ENCODE measurements around the gene RCOR1.

Gene RCOR1

DNA sequence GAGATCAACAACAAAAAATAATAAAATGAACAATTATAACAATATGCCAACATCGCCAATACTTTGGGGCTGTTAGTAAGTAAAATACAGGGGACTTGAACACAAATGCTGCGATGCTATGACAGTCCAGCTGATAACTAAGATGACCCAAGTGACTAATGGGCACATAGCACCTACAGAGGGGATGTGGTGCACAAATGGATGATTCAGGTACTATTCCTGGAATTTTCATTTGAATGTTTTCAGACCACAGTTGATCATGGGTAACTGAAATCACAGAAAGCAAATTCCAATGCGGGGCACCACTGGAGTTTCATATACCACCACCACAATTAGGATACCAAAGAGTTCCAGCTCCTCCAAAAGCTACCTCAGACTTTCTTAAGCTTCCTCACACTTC, 82.9 kb downstream of the RCOR1 start:
- Histone ChIP-seq H3K4me1 (ENCODE audit: low read length) (peaks cover 7% of the 10 kb centered on the region), H4K20me1 (ENCODE audit: insufficient read depth, low read length) (no peaks in the 10 kb centered on the region), H3K79me2 (ENCODE audit: low read length) (peaks cover 11% of the 10 kb centered on the region), H2AFZ (ENCODE audit: low read depth, low read length) (no peak overlapping the region), H3K4me3 (ENCODE audit: low read length) (no peak overlapping the region), H3K27ac (ENCODE audit: low read length) (no peak overlapping the region), H3K36me3 (replicated peaks; ENCODE audit: low read depth, low read length) (peaks cover 16% of the 10 kb centered on the region), H3K27me3 (ENCODE audit: low read depth, low read length) (no peaks in the 10 kb centered on the region), H3K4me2 (ENCODE audit: low read length) (no peak overlapping the region), H3K9ac (ENCODE audit: low read length) (no peak overlapping the region), H3K9me3 (ENCODE audit: insufficient read depth, low read length) (peaks cover 5% of the 10 kb centered on the region; the same call in 1 of the 2 replicates)
- TF ChIP-seq, protein P1, sequence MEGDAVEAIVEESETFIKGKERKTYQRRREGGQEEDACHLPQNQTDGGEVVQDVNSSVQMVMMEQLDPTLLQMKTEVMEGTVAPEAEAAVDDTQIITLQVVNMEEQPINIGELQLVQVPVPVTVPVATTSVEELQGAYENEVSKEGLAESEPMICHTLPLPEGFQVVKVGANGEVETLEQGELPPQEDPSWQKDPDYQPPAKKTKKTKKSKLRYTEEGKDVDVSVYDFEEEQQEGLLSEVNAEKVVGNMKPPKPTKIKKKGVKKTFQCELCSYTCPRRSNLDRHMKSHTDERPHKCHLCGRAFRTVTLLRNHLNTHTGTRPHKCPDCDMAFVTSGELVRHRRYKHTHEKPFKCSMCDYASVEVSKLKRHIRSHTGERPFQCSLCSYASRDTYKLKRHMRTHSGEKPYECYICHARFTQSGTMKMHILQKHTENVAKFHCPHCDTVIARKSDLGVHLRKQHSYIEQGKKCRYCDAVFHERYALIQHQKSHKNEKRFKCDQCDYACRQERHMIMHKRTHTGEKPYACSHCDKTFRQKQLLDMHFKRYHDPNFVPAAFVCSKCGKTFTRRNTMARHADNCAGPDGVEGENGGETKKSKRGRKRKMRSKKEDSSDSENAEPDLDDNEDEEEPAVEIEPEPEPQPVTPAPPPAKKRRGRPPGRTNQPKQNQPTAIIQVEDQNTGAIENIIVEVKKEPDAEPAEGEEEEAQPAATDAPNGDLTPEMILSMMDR (IDR thresholded peaks at IDR 0.05; ENCODE audit: low read depth, low read length) = no peak
- no peak for TF ChIP-seq EZH2phosphoT487 (IDR thresholded peaks at IDR 0.05; ENCODE audit: low read depth)

DNA sequence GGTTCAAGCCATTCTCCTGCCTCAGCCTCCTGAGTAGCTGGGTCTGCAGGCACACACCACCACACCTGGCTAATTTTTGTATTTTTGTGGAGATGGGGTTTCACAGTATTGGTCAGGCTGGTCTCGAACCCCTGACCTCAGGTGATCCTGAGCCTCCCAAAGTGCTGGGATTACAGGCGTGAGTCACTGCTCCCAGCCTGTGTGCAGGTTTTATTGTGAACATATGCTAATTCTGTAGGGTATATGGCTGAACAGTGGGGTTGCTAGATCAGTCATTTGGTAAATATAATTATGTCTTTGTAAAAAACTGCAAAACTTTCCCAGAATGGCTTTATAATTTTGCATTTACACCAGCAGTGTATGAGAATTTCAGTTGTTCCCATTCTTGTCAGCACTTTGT, 85.9 kb downstream of the RCOR1 start:
- no peaks in the 10 kb centered on the region for H3K27me3 ChIP-seq (ENCODE audit: low read depth, low read length)
- no peak overlapping the region for H3K9ac ChIP-seq (ENCODE audit: low read length)
- no peaks in the 10 kb centered on the region for H3K4me1 ChIP-seq (ENCODE audit: low read length)
- no peak overlapping the region for H3K4me2 ChIP-seq (ENCODE audit: low read length)
- H3K79me2 ChIP-seq (ENCODE audit: low read length) = 0 out of 2 replicates have a peak, but pooled peaks cover 3% of the 10 kb centered on the region
- H3K36me3 ChIP-seq (replicated peaks; ENCODE audit: low read depth, low read length) = peaks cover 10% of the 10 kb centered on the region
- no peaks in the 10 kb centered on the region for H3K9me3 ChIP-seq (ENCODE audit: insufficient read depth, low read length)
- H4K20me1 ChIP-seq (ENCODE audit: insufficient read depth, low read length) = peaks cover 7% of the 10 kb centered on the region; the same call in 1 of the 2 replicates
- TF ChIP-seq EZH2phosphoT487 (IDR thresholded peaks at IDR 0.05; ENCODE audit: low read depth) = no peak
- TF ChIP-seq, protein P1 (IDR thresholded peaks at IDR 0.05; ENCODE audit: low read depth, low read length) = no peak
- no peak overlapping the region for H2AFZ ChIP-seq (ENCODE audit: low read depth, low read length)
- no peak overlapping the region for H3K4me3 ChIP-seq (ENCODE audit: low read length)
- no peak overlapping the region for H3K27ac ChIP-seq (ENCODE audit: low read length)

- Histone ChIP-seq H3K36me3 (replicated peaks; ENCODE audit: low read depth, low read length) (peaks cover 4% of the 10 kb centered on the region), H3K4me2 (ENCODE audit: low read length) (no peak overlapping the region), H3K4me1 (ENCODE audit: low read length) (no peaks in the 10 kb centered on the region), H2AFZ (ENCODE audit: low read depth, low read length) (no peak overlapping the region), H3K27me3 (ENCODE audit: low read depth, low read length) (no peaks in the 10 kb centered on the region), H3K9me3 (ENCODE audit: insufficient read depth, low read length) (no peaks in the 10 kb centered on the region), H3K9ac (ENCODE audit: low read length) (no peak overlapping the region), H3K79me2 (ENCODE audit: low read length) (peaks cover 3% of the 10 kb centered on the region; the same call in 1 of the 2 replicates), H3K4me3 (ENCODE audit: low read length) (no peak overlapping the region), H3K27ac (ENCODE audit: low read length) (no peak overlapping the region), H4K20me1 (ENCODE audit: insufficient read depth, low read length) (peaks cover 15% of the 10 kb centered on the region; the same call in 1 of the 2 replicates)
- TF ChIP-seq EZH2phosphoT487 (IDR thresholded peaks at IDR 0.05; ENCODE audit: low read depth) = no peak
- TF ChIP-seq, protein P1 (IDR thresholded peaks at IDR 0.05; ENCODE audit: low read depth, low read length) = no peak
Observed at GRCh38 chr14:102683399-102684297, 91.2 kb downstream of the RCOR1 start.

DNA sequence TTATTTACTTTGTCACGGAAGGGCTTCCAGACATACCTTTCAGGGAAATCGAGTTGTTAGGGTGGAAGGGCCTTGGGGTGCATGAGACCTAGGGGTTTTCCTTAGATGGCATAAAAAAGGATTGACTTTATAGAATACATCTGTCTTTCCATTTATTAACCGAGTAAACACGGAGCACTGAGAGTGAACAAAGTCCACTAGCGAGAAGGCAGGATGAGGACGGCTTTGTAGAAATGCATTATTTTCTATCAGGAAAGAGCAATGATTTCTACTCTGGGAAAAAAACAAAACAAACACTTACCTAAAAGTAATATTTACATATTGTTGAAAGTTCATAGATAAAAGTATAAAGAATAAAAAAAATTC, 91.8 kb downstream of the RCOR1 start:
- peaks cover 15% of the 10 kb centered on the region; the same call in 1 of the 2 replicates for H4K20me1 ChIP-seq (ENCODE audit: insufficient read depth, low read length)
- H3K4me2 ChIP-seq (ENCODE audit: low read length) = no peak overlapping the region
- no peak overlapping the region for H3K27ac ChIP-seq (ENCODE audit: low read length)
- no peak overlapping the region for H3K4me3 ChIP-seq (ENCODE audit: low read length)
- TF ChIP-seq, protein P1 (IDR thresholded peaks at IDR 0.05; ENCODE audit: low read depth, low read length) = no peak
- TF ChIP-seq EZH2phosphoT487 (IDR thresholded peaks at IDR 0.05; ENCODE audit: low read depth) = no peak
- H3K9me3 ChIP-seq (ENCODE audit: insufficient read depth, low read length) = no peaks in the 10 kb centered on the region
- no peak overlapping the region for H3K9ac ChIP-seq (ENCODE audit: low read length)
- H3K27me3 ChIP-seq (ENCODE audit: low read depth, low read length) = no peaks in the 10 kb centered on the region
- H3K79me2 ChIP-seq (ENCODE audit: low read length) = peaks cover 3% of the 10 kb centered on the region; the same call in 1 of the 2 replicates
- H3K36me3 ChIP-seq (replicated peaks; ENCODE audit: low read depth, low read length) = peaks cover 4% of the 10 kb centered on the region
- H2AFZ ChIP-seq (ENCODE audit: low read depth, low read length) = no peak overlapping the region
- H3K4me1 ChIP-seq (ENCODE audit: low read length) = no peaks in the 10 kb centered on the region

Data from OCI-LY3 (cell line).